CD14-positive monocyte (primary cell): ENCODE results near the gene PDE6G. TPM values are rescaled to one million over a fixed set of nuclear protein-coding genes. Genes with fewer than 3 reads are reported as not detected.

Experiments used
- DNase-seq, 3 donors: peaks; one replicate each; pipeline ENCODE4 v3.0.0-alpha.2; 2011 to 2022
- H2AFZ ChIP-seq: 2 replicates; pipeline ENCODE4 v1.6.0; 2012; ENCODE audit warnings: mild to moderate bottlenecking, low read depth, low read length, inconsistent platforms; ENCODE audit not compliant: insufficient read depth, poor library complexity, severe bottlenecking
- H3K27ac ChIP-seq, 2 donors: 1 replicate in 1 of 2; 2 replicates in 1 of 2; pipeline ENCODE4 v1.5.1; 2012 to 2013; ENCODE audit warnings: low read length in 2 of 2, control low read depth in 1 of 2, inconsistent platforms in 1 of 2, low read depth in 1 of 2, mild to moderate bottlenecking in 1 of 2
- H3K27me3 ChIP-seq, 2 donors: one replicate each; pipeline versions ENCODE4 v1.6.0 to v1.6.1; 2011 to 2013; ENCODE audit warnings: low read length in 2 of 2; ENCODE audit not compliant: control insufficient read depth in 2 of 2, insufficient read depth in 2 of 2
- H3K36me3 ChIP-seq, 2 donors: replicated peaks in 1 of 2; 1 replicate in 1 of 2; 2 replicates in 1 of 2; pipeline versions ENCODE4 v1.5.1 to v1.6.1; 2012 to 2013; ENCODE audit warnings: low read length in 2 of 2, control low read depth in 1 of 2, inconsistent platforms in 1 of 2, mild to moderate bottlenecking in 1 of 2; ENCODE audit not compliant: insufficient read depth in 2 of 2, control insufficient read depth in 1 of 2
- H3K4me1 ChIP-seq, 2 donors: 1 replicate in 1 of 2; 2 replicates in 1 of 2; pipeline versions ENCODE4 v1.5.1 to v1.6.1; 2012 to 2013; ENCODE audit warnings: low read length in 2 of 2, control low read depth in 1 of 2, inconsistent platforms in 1 of 2, mild to moderate bottlenecking in 1 of 2, moderate library complexity in 1 of 2; ENCODE audit not compliant: insufficient read depth in 2 of 2, control insufficient read depth in 1 of 2
- H3K4me2 ChIP-seq: replicated peaks from 2 replicates; pipeline ENCODE3; 2012; ENCODE audit warnings: low read length, moderate library complexity, mild to moderate bottlenecking; ENCODE audit not compliant: poor library complexity, severe bottlenecking; ENCODE audit errors: extremely low read depth
- H3K4me3 ChIP-seq, 3 experiments: fragments of 200-600 bp in 1 of 3; sonication (generic) in 1 of 3; replicated peaks in 1 of 3; 1 replicate in 2 of 3; 2 replicates in 1 of 3; pipeline ENCODE4 v1.5.1; 2011 to 2013; ENCODE audit warnings: low read length in 3 of 3, mild to moderate bottlenecking in 3 of 3, control low read depth in 2 of 3, low read depth in 2 of 3, inconsistent platforms in 1 of 3, moderate library complexity in 1 of 3
- H3K79me2 ChIP-seq: 2 replicates; pipeline ENCODE4 v1.6.0; 2012; ENCODE audit warnings: mild to moderate bottlenecking, control low read depth, inconsistent platforms, low read length, moderate library complexity; ENCODE audit not compliant: insufficient read depth
- H3K9ac ChIP-seq: 2 replicates; pipeline ENCODE4 v1.6.0; 2017; ENCODE audit warnings: low read length, mild to moderate bottlenecking; ENCODE audit not compliant: insufficient read depth, poor library complexity, severe bottlenecking
- H3K9me3 ChIP-seq, 2 donors: replicated peaks in 1 of 2; 1 replicate in 1 of 2; 2 replicates in 1 of 2; pipeline versions ENCODE4 v1.5.1 to v1.6.1; 2012 to 2013; ENCODE audit warnings: low read length in 2 of 2, control low read depth in 1 of 2; ENCODE audit not compliant: control insufficient read depth in 1 of 2, insufficient read depth in 1 of 2
- H4K20me1 ChIP-seq: 2 replicates; pipeline ENCODE4 v1.6.0; 2012; ENCODE audit warnings: mild to moderate bottlenecking, low read length, control low read depth, moderate library complexity; ENCODE audit not compliant: insufficient read depth
- H3K27ac Mint-ChIP-seq, 7 donors: one replicate each; pipeline ENCODE4 v1.8.0; 2020; ENCODE audit warnings: mild to moderate bottlenecking in 7 of 7, mixed read lengths in 7 of 7, moderate library complexity in 6 of 7, inconsistent platforms in 2 of 7
- H3K27me3 Mint-ChIP-seq, 3 donors: one replicate each; pipeline ENCODE4 v1.8.0; 2021 to 2022; ENCODE audit warnings: low read depth in 3 of 3, mild to moderate bottlenecking in 3 of 3, mixed read lengths in 3 of 3, moderate library complexity in 3 of 3, inconsistent platforms in 1 of 3
- H3K36me3 Mint-ChIP-seq, 2 donors: one replicate each; pipeline ENCODE4 v1.8.0; 2020; ENCODE audit warnings: mixed read lengths in 2 of 2, inconsistent platforms in 1 of 2, mild to moderate bottlenecking in 1 of 2
- H3K4me1 Mint-ChIP-seq: one replicate; pipeline ENCODE4 v1.8.0; 2020; ENCODE audit warnings: mild to moderate bottlenecking, mixed read lengths
- H3K4me3 Mint-ChIP-seq, 2 donors: one replicate each; pipeline ENCODE4 v1.8.0; 2020; ENCODE audit warnings: mild to moderate bottlenecking in 2 of 2, mixed read lengths in 2 of 2, moderate library complexity in 1 of 2
- H3K9me3 Mint-ChIP-seq, 7 donors: one replicate each; pipeline ENCODE4 v1.8.0; 2020 to 2022; ENCODE audit warnings: mixed read lengths in 7 of 7, mild to moderate bottlenecking in 6 of 7, moderate library complexity in 6 of 7, inconsistent platforms in 2 of 7
- WGBS: methylation state at CpG from one replicate; pipeline ENCODE4 v1.1.5; 2013; ENCODE audit warnings: missing lambda C conversion rate; ENCODE audit not compliant: insufficient coverage; 5-methylcytosine and 5-hydroxymethylcytosine counted together
- intact Hi-C, 2 donors: fragments of 100-400 bp; cut with micrococcal nuclease; formaldehyde crosslinking; loops; one replicate each; pipeline versions ENCODE4 v1.15.0 to v1.15.1; 2023
- polyA plus RNA-seq, 3 donors: library from polyadenylated mRNA; depleted of rRNA in 1 of 3; unstranded in 2 of 3; stranded (reverse) in 1 of 3; fragments of 300-500 nt in 2 of 3; fragments of >200 nt in 1 of 3; fragmentation: Illumina TruSeq in 2 of 3; gene quantifications; 1 replicate in 2 of 3; 2 replicates in 1 of 3; pipeline ENCODE4 v1.2.3, GENCODE V29; 2012 to 2021
- TF ChIP-seq, protein P1 (sequence below): fragments of 200-600 bp; IDR thresholded peaks from one replicate; pipeline ENCODE4 v1.8.0; 2022; ENCODE audit warnings: antibody characterized with exemption, mild to moderate bottlenecking

Gene PDE6G
- polyA plus RNA-seq, 3 donors, result 8.9 to 12.0 (median 11.5) TPM

- peaks cover 72% of the 10 kb centered on the region for H3K79me2 ChIP-seq
- peaks cover 28 to 32% of the 10 kb centered on the region in 2 donors for H3K4me1 ChIP-seq
- no peak overlapping the region for H3K27ac ChIP-seq
- H3K27ac Mint-ChIP-seq, result no peak overlapping the region
- TF ChIP-seq, protein P1, sequence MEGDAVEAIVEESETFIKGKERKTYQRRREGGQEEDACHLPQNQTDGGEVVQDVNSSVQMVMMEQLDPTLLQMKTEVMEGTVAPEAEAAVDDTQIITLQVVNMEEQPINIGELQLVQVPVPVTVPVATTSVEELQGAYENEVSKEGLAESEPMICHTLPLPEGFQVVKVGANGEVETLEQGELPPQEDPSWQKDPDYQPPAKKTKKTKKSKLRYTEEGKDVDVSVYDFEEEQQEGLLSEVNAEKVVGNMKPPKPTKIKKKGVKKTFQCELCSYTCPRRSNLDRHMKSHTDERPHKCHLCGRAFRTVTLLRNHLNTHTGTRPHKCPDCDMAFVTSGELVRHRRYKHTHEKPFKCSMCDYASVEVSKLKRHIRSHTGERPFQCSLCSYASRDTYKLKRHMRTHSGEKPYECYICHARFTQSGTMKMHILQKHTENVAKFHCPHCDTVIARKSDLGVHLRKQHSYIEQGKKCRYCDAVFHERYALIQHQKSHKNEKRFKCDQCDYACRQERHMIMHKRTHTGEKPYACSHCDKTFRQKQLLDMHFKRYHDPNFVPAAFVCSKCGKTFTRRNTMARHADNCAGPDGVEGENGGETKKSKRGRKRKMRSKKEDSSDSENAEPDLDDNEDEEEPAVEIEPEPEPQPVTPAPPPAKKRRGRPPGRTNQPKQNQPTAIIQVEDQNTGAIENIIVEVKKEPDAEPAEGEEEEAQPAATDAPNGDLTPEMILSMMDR, result no peak
- WGBS, result 99% methylated on average over 12 of the region's 16 CpGs
- H3K36me3 ChIP-seq, result peaks cover 56 to 91% of the 10 kb centered on the region in 2 donors
- H3K4me1 Mint-ChIP-seq, result peaks cover 28% of the 10 kb centered on the region
- H4K20me1 ChIP-seq, result peaks cover 61% of the 10 kb centered on the region
- H3K4me3 ChIP-seq, result no peak overlapping the region
- no peak overlapping the region for H3K4me2 ChIP-seq
- no peaks in the 10 kb centered on the region for H3K27me3 ChIP-seq
- intact Hi-C loops, result no loop called here
- DNase-seq, result no peak
- no peaks in the 10 kb centered on the region for H3K9me3 Mint-ChIP-seq
- no peak overlapping the region for H3K9ac ChIP-seq
- no peaks in the 10 kb centered on the region for H3K27me3 Mint-ChIP-seq
- no peaks in the 10 kb centered on the region for H3K9me3 ChIP-seq
- no peak overlapping the region for H3K4me3 Mint-ChIP-seq
- peaks cover 66 to 94% of the 10 kb centered on the region in 2 donors for H3K36me3 Mint-ChIP-seq
- H2AFZ ChIP-seq, result no peak overlapping the region
Observed at GRCh38 chr17:81612172-81612970, 44.0 kb downstream of the PDE6G start.

DNA sequence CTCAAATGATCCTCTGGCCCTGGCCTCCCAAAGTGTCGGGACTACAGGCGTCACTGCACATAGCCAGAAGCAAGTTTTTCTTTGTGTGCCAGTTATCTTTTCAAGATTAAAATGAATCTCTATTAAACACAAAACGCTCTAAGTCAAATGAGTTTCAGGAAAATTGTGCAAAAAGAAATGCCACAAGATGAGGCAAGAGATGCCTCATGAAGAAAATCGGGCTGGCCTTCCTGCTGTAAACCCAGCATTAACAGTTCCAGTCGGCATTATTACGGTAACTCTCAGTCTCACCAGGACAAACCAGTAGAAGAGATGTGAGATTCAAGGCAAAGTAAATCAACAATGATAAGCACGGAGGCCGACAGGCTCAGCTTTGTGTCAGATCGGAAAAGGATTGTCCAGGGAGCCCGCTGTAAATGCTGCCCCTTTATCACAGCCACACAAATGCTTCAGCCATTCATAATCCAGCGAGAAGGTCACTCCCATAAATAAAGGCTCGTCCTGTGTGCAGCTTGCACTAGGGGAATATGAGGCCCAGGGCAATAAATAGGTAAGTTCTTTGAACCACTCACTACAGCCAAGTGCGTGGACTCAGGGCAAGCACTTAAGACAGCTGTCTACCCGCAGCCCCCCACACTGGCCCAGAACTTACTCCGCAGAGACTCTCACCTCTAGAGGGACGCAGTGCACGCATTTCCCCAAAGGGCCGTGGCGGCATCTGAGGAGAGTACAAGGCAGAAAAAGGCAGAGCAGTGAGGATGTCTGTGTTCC lies 46.6 kb downstream of the PDE6G start:
- H3K4me2 ChIP-seq, result no peak overlapping the region
- H3K4me1 ChIP-seq, result peaks cover 34 to 42% of the 10 kb centered on the region in 2 donors
- Mint-ChIP-seq H3K27me3 (no peaks in the 10 kb centered on the region), H3K36me3 (peaks cover 69 to 91% of the 10 kb centered on the region in 2 donors), H3K4me3 (no peak overlapping the region), H3K4me1 (peaks cover 39% of the 10 kb centered on the region), H3K27ac (peak overlapping the region; percentile 61 to 85 (median 76)), H3K9me3 (no peaks in the 10 kb centered on the region)
- no peak overlapping the region for H3K9ac ChIP-seq
- DNase-seq, result peak in 1 of 3 donors; percentile 8
- TF ChIP-seq, protein P1, result no peak
- peak overlapping the region; percentile 53 to 67 for H3K27ac ChIP-seq
- H3K4me3 ChIP-seq, result no peak overlapping the region
- no peaks in the 10 kb centered on the region for H3K27me3 ChIP-seq
- WGBS, result 48% methylated on average over 11 of the region's 19 CpGs
- H3K9me3 ChIP-seq, result no peaks in the 10 kb centered on the region
- peaks cover 57 to 91% of the 10 kb centered on the region in 2 donors for H3K36me3 ChIP-seq
- H2AFZ ChIP-seq, result no peak overlapping the region
- H4K20me1 ChIP-seq, result peaks cover 37% of the 10 kb centered on the region
- peaks cover 47% of the 10 kb centered on the region for H3K79me2 ChIP-seq
- intact Hi-C loops, result no loop called here
